Measurements from ENCODE around the gene COASY. TPM values are rescaled to one million over a fixed set of nuclear protein-coding genes. Genes with fewer than 3 reads are reported as not detected.

COASY gene
- total RNA-seq (2012; rRNA removed) = 9.7 and 10.6 TPM in 2 replicates
- polyA plus RNA-seq (2012; rRNA removed) = 44.0 and 46.6 TPM in 2 replicates
- polyA plus RNA-seq (2012; cell fraction: cytosol; rRNA removed) = 32.3 and 40.6 TPM in 2 replicates
- 76.9 and 130 TPM in 2 replicates for polyA plus RNA-seq (2012; cell fraction: nucleus; rRNA removed; ENCODE audit: low replicate concordance)
- Bru-seq, nascent RNA = percentile 64 among the genes with signal in this experiment
- percentile 82 among the genes with signal in this experiment for BruChase-seq, experiment 1, labeled RNA remaining after a 6-hour chase
- BruChase-seq, experiment 2, labeled RNA remaining after a 2-hour chase = percentile 70 among the genes with signal in this experiment
- long read RNA-seq, transcript COASY-201 (9 exons, 2,458 nt) = major isoform, 26 of 43 reads
- long read RNA-seq, transcript COASY-202 (10 exons, 2,071 nt) = minor isoform, 7 of 43 reads
- long read RNA-seq, partial matches to known transcripts = 0 of 43 reads
- long read RNA-seq, other reads (novel, unspliced or antisense) = 10 of 43 reads

GRCh38 chr17:42561897-42562387 is at the start of gene COASY:
Gene COASY, plus strand, starts transcription at chr17:42562148. Its CDS starts 475 bp downstream, at chr17:42562623.
- Histone ChIP-seq H3K27me3 (ENCODE audit: control insufficient read depth, insufficient read depth, low read length) (no peaks in the 10 kb centered on the region), H3K27ac (ENCODE audit: insufficient read depth, low read length) (peak within 1 kb of the TSS; percentile 88), H3K36me3 (ENCODE audit: control insufficient read depth, insufficient read depth, low read length) (peaks cover 27% of the 10 kb centered on the region), H2BK15ac (ENCODE audit: low read depth, low read length) (peak within 1 kb of the TSS; percentile 49; the same call in 1 of the 3 replicates), H2BK5ac (ENCODE audit: low read depth, low read length, poor library complexity, severe bottlenecking) (peak within 1 kb of the TSS; percentile 80), H2BK20ac (ENCODE audit: low read depth, low read length) (peak within 1 kb of the TSS; percentile 40; the same call in 1 of the 2 replicates), H2AK5ac (ENCODE audit: low read depth, low read length) (peak within 1 kb of the TSS; percentile 97), H3K9me3 (ENCODE audit: control insufficient read depth, insufficient read depth, low read length) (no peaks in the 10 kb centered on the region), H3K79me1 (ENCODE audit: low read depth in 1 of 2, low read length in 2 of 2) (peaks cover 27 to 53% of the 10 kb centered on the region in 2 experiments), H3K18ac (ENCODE audit: low read depth, low read length) (peak within 1 kb of the TSS; percentile 80), H2BK120ac (ENCODE audit: low read depth, low read length) (peak within 1 kb of the TSS; percentile 54; the same call in 1 of the 2 replicates), H4K5ac (ENCODE audit: low read depth, low read length) (peak within 1 kb of the TSS; percentile 99), H3K9ac (ENCODE audit: low read depth, low read length) (peak within 1 kb of the TSS; percentile 95), H3K4ac (ENCODE audit: low read depth, low read length) (peak within 1 kb of the TSS; percentile 96), H4K91ac (ENCODE audit: insufficient read depth, low read depth, low read length) (peak within 1 kb of the TSS; percentile 98), H2AFZ (replicated peaks; ENCODE audit: low read length, poor library complexity) (peak within 1 kb of the TSS; percentile 98), H3K14ac (replicated peaks; ENCODE audit: low read depth, low read length) (peak within 1 kb of the TSS; percentile 99), H2AK9ac (replicated peaks; ENCODE audit: low read depth, low read length, poor library complexity) (peak within 1 kb of the TSS; percentile 100), H3K4me1 (ENCODE audit: control insufficient read depth, insufficient read depth, low read length) (peaks cover 17% of the 10 kb centered on the region), H4K20me1 (ENCODE audit: insufficient read depth, low read length) (no peaks in the 10 kb centered on the region), H3K56ac (ENCODE audit: extremely low read depth, insufficient read depth, low read length) (peak within 1 kb of the TSS; percentile 90), H3K4me3 (ENCODE audit: insufficient read depth, low read depth, low read length) (peak within 1 kb of the TSS; percentile 84), H4K8ac (ENCODE audit: low read depth in 2 of 2, low read length in 2 of 2) (peak within 1 kb of the TSS; percentile 100), H3K23ac (ENCODE audit: low read depth, low read length) (peak within 1 kb of the TSS; percentile 80), H3K4me2 (ENCODE audit: low read depth, low read length) (peak within 1 kb of the TSS; percentile 94), H3K9me1 (ENCODE audit: insufficient read depth, low read length) (peaks cover 13% of the 10 kb centered on the region)
- intact Hi-C loops (cut with micrococcal nuclease) (no loop called here), in situ Hi-C loops (cut with MboI; ENCODE audit: low sequenced_read_pairs) (no loop called here), dilution Hi-C loops (cut with HindIII; ENCODE audit: low sequenced_read_pairs, unreplicated experiment) (no loop called here)
- ATAC-seq (ENCODE audit: low read depth) (peak; percentile 90), DNase-seq (peak; percentile 97)
- no TSS peak for BruUV-seq (replicated peaks)
- TF ChIP-seq MXI1 (IDR thresholded peaks at IDR 0.05; ENCODE audit: borderline replicate concordance, low read depth, low read length) (peak; percentile 62; the same call in 1 of the 2 replicates), ELK1 (IDR thresholded peaks at IDR 0.05; ENCODE audit: borderline replicate concordance, low read depth, low read length) (no peak), CEBPB (IDR thresholded peaks at IDR 0.05; ENCODE audit: low read depth, low read length) (peak; percentile 34; the same call in 1 of the 2 replicates), RFX5 (IDR thresholded peaks at IDR 0.05; ENCODE audit: low read depth, low read length) (0 out of 2 replicates have a peak, but pooled peaks have one; percentile 4), RAD21 (IDR thresholded peaks at IDR 0.05; ENCODE audit: low read length) (no peak), USF2 (IDR thresholded peaks at IDR 0.05; ENCODE audit: low read depth, low read length) (0 out of 2 replicates have a peak, but pooled peaks have one; percentile 2), CHD1 (IDR thresholded peaks at IDR 0.05; ENCODE audit: low read depth, low read length) (no peak), POLR2A (IDR thresholded peaks at IDR 0.05; ENCODE audit: low read depth, low read length) (peak; percentile 64), RCOR1 (IDR thresholded peaks at IDR 0.05; ENCODE audit: insufficient replicate concordance, low read length) (no peak)
- ChIA-PET POLR2A (ENCODE audit: unreplicated experiment) (no interaction called here), CTCF (no interaction called here)
- 0% methylated on average over 11 of the region's 26 CpGs; no CpG with 5 or more reads in 1 of the 2 experiments for WGBS, 2 experiments (ENCODE audit: extremely low coverage in 2 of 2, insufficient read length in 1 of 2)

Data from IMR-90 (cell line).